ENCODE data around the gene CCDC92B.

DNA sequence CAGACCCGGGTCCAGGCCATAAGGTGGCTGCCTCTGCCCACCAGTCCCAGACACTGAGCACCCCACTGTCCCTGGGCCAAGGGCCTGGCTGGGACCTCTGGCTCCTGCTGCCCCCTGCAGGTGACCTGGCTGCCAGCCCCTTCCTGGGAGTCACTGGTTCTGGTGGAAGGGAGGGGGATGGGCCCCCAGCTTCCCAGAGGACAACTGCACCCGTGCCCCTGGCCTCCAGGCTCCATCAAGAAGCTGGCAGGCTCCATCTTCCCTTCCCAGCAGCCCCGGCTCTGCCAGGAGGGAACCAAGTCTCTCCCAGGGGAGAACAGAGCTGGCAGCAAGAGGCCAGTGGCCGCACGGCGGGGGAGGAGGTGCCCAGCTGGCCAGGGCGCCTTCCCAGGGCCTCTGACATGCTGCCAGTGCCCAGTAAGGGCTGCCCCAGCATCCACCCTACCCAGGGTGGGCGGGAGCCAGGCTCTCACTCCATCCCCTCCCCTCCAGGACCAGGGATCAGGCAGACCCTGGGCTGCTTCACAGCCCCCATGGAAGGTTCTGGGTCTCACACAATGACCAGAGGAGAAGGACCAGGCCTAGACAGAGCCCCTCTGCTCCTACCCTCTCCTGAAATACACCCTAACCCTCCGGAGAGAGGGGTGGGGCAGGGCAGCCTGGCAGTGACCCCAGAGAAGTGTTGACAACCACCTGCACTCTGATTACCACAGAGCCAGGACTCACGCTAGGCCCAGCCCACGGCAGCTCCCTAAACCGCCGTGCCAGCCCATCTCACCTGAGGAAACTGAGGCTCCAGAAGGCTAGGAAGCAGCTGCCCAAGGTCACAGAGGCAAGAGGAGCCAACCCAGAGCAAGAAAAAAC lies 41.5 kb downstream of the CCDC92B start:
- no peak for TF ChIP-seq EZH2 (IDR thresholded peaks at IDR 0.05; ENCODE audit: borderline replicate concordance, insufficient read depth, low read length, poor library complexity, severe bottlenecking)
- TF ChIP-seq EP300 (conservative IDR thresholded peaks at IDR 0.05; ENCODE audit: poor library complexity, severe bottlenecking) = no peak
- TF ChIP-seq POLR2AphosphoS5 (IDR thresholded peaks at IDR 0.05) = no peak
